IPS DF 19.7 (cell line): Measurements from ENCODE around the gene CTDSPL2.
"Not testable (repeated sequence)": the region's sequence is repeated elsewhere in the genome, so short reads cannot be mapped to it uniquely, and the experiment has no call there.

Experiments used
- DNase-seq: peaks from one replicate; pipeline ENCODE4 v3.0.0-alpha.2; 2013; ENCODE audit warnings: low read depth, low spot score

Gene CTDSPL2

GRCh38 chr15:44426975-44427755, at the start of gene CTDSPL2:
Gene CTDSPL2 (plus strand): TSS chr15:44427629. CDS start chr15:44459015, 31,386 bp downstream.
- DNase-seq: peak; percentile 90

DNA sequence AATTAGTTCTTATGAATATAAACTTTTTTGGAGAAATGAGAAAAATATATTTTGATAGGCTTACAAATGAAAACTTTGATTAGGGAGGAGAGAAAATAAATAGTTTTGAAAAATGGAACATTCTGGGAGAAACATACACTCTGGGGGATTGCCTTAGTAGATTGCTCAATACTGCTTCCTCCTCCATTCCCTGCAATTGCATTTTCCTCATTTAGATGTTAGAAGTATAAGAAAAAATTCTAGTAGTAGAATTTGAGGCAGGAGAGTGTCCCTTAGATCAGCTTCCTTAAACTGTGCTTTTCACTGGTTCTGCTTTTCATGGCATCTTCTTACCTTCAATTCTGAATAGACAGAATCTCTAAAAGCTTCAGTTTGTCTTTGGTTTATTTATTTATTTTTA, 46.2 kb upstream of the CTDSPL2 start:
- no peak for DNase-seq

- DNase-seq: no peak
These were observed 42.0 kb upstream of the CTDSPL2 start for GRCh38 chr15:44385344-44385942.

DNA sequence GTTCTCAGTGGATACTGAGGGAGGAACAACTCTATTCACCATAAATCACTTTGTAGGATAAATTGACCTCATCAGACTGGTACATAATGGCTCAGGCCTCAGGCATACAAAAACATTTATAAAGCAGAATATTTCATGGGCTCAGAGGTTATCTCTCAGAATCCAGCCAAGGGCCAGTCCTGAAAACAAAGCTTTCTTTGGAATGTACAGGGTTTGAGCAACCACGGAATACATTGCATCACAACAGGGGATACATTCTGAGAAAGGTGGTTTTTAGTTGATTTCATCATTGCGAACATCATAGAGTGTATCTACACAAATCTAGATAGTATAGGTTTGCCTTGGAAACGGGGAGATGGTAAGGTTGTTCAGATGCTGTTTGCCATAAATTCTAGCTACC, 33.4 kb upstream of the CTDSPL2 start:
- no peak for DNase-seq

- no peak for DNase-seq
These were observed 32.9 kb upstream of the CTDSPL2 start for GRCh38 chr15:44394562-44394961.

GRCh38 chr15:44397869-44398268, 29.6 kb upstream of the CTDSPL2 start:
- no peak for DNase-seq

GRCh38 chr15:44414001-44414400, 13.4 kb upstream of the CTDSPL2 start:
- no peak for DNase-seq

- no peak for DNase-seq
These were observed 611 bp downstream of the CTDSPL2 start for GRCh38 chr15:44427756-44428724.

GRCh38 chr15:44435893-44436667, 8.7 kb downstream of the CTDSPL2 start:
- no peak for DNase-seq

DNA sequence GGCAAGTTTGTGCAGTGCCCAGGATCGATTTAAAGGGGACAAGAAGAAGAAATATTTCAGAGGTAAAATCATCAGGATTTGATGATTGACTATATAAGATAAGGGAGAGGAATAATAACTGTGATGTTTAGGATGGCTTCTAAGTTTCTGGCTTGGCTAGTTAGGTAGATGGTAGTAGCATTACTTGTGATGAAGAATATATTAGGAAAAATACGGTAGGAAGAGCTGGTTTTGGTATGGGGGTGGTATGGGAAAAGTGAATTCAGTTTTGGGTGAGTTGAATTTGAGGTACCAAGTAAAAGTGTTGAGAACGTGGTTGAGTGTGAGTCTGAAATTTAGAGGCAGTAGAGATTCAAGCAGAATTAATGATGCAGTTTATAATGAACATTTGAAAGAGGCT, 11.0 kb downstream of the CTDSPL2 start:
- DNase-seq: no peak

- no peak for DNase-seq
These were observed 13.7 kb downstream of the CTDSPL2 start for GRCh38 chr15:44441095-44441501.

DNA sequence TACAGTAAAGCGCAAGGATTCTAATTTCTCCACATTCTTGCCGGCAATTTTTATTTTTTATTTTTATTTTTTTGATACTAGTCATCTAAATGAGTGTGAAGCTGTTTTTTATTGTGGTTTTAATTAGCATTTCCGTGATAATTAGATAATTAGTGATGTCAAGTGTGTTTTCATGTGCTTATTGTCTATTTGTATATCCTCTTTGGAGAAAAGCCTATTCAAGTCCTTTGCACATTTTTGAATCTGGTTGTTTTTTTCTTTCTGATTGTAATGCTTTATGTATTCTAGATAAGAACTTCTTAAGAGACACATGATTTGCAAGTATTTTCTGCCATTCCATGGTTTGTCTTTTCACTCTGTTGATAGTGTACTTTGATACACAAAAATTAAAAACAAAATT, 16.1 kb downstream of the CTDSPL2 start:
- DNase-seq: no peak

GRCh38 chr15:44447772-44448376, 20.4 kb downstream of the CTDSPL2 start:
- DNase-seq: no peak

- DNase-seq: no peak
These were observed 22.7 kb downstream of the CTDSPL2 start for GRCh38 chr15:44450172-44450571.

DNA sequence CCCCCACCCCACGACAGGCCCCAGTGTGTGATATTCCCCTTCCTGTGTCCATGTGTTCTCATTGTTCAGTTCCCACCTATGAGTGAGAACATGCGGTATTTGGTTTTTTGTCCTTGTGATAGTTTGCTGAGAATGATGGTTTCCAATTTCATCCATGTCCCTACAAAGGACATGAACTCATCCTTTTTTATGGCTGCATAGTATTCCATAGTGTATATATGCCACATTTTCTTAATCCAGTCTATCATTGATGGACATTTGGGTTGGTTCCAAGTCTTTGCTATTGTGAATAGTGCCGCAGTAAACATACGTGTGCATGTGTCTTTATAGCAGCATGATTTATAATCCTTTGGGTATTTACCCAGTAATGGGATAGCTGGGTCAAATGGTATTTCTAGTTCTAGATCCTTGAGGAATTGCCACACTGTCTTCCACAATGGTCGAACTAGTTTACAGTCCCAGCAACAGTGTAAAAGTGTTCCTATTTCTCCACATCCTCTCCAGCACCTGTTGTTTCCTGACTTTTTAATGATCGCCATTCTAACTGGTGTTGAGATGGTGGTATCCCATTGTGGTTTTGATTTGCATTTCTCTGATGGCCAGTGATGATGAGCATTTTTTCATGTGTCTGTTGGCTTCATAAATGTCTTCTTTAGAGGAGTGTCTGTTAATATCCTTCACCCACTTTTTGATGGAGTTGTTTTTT, 26.3 kb downstream of the CTDSPL2 start:
- not testable (repeated sequence) for DNase-seq

- DNase-seq: no peak
These were observed 31.0 kb downstream of the CTDSPL2 start for GRCh38 chr15:44458429-44458828.

DNA sequence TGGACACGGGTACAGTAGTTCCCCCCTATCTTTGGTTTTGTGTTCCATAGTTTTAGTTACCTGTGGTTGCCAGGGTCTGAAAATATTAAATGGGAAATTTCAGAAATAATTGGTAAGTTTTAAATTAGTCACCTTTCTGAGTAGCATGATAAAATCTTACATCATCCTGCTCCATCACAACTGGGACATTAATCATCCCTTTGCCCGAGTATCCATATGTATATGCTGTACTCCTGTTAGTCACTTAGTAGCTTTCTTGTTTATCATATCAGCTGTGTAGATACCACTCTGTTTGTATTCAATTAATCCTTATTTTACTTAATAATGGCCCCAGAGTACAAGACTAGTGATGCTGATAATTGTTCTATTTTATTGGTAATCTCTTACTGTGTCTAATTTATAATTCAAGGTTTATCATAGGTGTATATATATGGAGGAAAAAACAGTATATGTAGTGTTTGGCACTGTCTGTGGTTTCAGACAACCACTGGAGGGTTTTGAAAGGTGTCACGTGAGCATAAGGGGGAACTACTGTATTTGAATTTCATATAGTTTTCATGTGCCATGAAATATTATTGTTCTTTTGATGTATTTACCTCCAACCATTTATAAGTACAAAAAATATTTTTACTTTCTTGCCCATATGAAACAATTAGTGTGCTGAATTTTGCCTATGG, 41.4 kb downstream of the CTDSPL2 start:
- DNase-seq: no peak

DNA sequence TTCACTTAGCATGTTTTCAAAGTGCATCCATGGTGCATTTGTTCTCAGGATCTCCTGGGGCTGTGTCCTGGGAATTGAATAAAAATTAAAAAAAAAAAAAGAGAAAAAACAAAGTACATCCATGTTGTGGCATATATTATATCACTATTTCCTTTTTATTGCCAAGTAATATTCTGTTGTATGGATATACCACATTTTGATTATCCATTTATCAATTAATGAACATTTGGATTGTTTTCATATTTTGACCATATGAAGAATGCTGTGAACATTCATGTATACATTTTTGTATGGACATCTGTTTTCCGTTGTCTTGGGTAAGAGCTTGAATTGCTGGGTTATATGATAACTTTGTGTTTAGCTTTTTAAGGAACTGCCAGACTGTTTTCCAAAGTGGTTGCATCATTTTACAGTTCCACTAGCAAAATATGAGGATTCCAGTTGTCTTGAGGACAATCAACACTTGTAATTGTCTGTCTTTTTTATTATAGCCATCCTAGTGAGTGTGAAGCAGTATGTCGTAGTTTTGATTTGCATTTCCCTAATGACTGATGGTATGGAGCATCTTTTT, 44.5 kb downstream of the CTDSPL2 start:
- no peak for DNase-seq

GRCh38 chr15:44479343-44479742, 51.9 kb downstream of the CTDSPL2 start:
- DNase-seq: no peak
